T-helper 2 cell treated with Interferon-gamma antibody and Interleukin-4, amounts not matched to agents 5 μg/mL and 100 μg/mL, for 36 hours (primary cell): ENCODE data around the gene B3GNT8.
"Not testable (repeated sequence)": the region's sequence is repeated elsewhere in the genome, so short reads cannot be mapped to it uniquely, and the experiment has no call there.

Experiments used
- DNase-seq: peaks from one replicate; pipeline ENCODE4 v3.0.0; 2021; ENCODE audit warnings: low spot score
- H3K27ac Mint-ChIP-seq: one replicate; pipeline ENCODE4 v1.8.0; 2021; ENCODE audit warnings: mild to moderate bottlenecking, mixed read lengths
- H3K27me3 Mint-ChIP-seq: one replicate; pipeline ENCODE4 v1.8.0; 2021; ENCODE audit warnings: low read depth, mixed read lengths
- H3K36me3 Mint-ChIP-seq: one replicate; pipeline ENCODE4 v1.8.0; 2021; ENCODE audit warnings: low read depth, mixed read lengths
- H3K4me1 Mint-ChIP-seq: one replicate; pipeline ENCODE4 v1.8.0; 2021; ENCODE audit warnings: low read depth, mixed read lengths
- H3K4me3 Mint-ChIP-seq: one replicate; pipeline ENCODE4 v1.8.0; 2022; ENCODE audit warnings: mild to moderate bottlenecking, moderate library complexity, mixed read lengths
- H3K9me3 Mint-ChIP-seq: one replicate; pipeline ENCODE4 v1.8.0; 2021; ENCODE audit warnings: mixed read lengths

B3GNT8 gene, protein sequence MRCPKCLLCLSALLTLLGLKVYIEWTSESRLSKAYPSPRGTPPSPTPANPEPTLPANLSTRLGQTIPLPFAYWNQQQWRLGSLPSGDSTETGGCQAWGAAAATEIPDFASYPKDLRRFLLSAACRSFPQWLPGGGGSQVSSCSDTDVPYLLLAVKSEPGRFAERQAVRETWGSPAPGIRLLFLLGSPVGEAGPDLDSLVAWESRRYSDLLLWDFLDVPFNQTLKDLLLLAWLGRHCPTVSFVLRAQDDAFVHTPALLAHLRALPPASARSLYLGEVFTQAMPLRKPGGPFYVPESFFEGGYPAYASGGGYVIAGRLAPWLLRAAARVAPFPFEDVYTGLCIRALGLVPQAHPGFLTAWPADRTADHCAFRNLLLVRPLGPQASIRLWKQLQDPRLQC

DNA sequence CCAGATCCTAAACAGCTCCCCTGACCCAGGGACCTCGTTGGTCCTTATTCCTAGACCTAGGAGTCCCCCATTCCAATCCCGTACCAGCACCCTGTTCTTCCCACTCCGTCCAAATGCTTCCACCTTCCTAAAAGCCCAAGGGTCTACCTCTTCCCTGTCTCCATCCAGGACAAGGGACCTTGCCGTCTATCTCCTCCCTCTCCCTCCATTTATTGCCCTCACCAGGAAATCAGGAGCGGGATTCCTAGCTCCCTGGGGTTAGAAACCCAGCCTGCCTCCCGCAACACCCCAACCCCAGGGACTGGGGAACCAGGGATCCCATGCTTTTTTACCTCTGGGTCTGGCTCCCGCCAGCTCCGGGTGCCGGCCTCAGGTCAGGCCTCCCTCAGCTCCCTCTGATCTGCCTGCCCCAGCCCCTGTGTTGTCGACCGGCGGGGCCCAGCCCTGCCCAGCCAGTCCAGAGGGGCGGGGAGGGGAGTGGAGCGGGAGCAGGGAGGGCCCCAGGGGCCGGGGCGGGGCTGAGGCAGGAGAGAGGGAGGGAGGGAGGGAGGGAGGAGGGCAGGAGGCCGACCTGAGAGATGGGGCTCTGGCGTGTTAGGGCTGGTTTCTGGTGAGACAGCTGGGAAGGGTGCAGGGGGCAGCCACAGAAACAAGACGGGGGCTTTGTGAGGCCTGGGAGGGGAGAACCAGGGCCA lies at the start of gene B3GNT8:
TSS of gene B3GNT8 (minus strand) at position 423 of the 695 bp plus-strand sequence. CDS start 596 bp downstream, outside the sequence.
- peak within 1 kb of the TSS; percentile 89 for H3K27ac Mint-ChIP-seq
- peaks cover 11% of the 10 kb centered on the region for H3K36me3 Mint-ChIP-seq
- H3K9me3 Mint-ChIP-seq, result no peaks in the 10 kb centered on the region
- DNase-seq, result peak; percentile 30
- H3K4me1 Mint-ChIP-seq, result peaks cover 20% of the 10 kb centered on the region
- no peaks in the 10 kb centered on the region for H3K27me3 Mint-ChIP-seq
- H3K4me3 Mint-ChIP-seq, result peak within 1 kb of the TSS; percentile 87

DNA sequence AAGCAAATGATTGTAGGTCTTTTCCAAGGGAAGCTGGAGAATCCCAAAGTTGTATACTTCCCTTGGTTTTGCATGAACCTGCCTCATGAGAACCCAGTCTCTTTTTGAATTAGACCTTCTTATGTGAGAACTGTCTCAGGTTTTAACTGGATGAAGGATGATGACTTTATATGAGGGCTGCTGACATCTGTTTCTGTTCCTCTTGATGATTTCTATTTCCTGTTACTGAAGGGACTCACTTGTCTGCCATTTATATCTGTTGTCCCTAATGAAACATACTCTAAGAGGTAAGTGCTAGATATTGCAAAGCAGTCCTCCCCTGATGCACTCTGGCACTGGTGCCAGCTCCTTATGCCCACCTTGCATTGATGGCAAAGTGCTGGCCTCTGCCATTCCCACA lies 49.4 kb upstream of the B3GNT8 start:
- Mint-ChIP-seq H3K9me3 (no peaks in the 10 kb centered on the region), H3K4me1 (no peaks in the 10 kb centered on the region), H3K36me3 (no peaks in the 10 kb centered on the region), H3K27me3 (peaks cover 27% of the 10 kb centered on the region), H3K4me3 (no peak overlapping the region), H3K27ac (no peak overlapping the region)
- DNase-seq, result no peak

DNA sequence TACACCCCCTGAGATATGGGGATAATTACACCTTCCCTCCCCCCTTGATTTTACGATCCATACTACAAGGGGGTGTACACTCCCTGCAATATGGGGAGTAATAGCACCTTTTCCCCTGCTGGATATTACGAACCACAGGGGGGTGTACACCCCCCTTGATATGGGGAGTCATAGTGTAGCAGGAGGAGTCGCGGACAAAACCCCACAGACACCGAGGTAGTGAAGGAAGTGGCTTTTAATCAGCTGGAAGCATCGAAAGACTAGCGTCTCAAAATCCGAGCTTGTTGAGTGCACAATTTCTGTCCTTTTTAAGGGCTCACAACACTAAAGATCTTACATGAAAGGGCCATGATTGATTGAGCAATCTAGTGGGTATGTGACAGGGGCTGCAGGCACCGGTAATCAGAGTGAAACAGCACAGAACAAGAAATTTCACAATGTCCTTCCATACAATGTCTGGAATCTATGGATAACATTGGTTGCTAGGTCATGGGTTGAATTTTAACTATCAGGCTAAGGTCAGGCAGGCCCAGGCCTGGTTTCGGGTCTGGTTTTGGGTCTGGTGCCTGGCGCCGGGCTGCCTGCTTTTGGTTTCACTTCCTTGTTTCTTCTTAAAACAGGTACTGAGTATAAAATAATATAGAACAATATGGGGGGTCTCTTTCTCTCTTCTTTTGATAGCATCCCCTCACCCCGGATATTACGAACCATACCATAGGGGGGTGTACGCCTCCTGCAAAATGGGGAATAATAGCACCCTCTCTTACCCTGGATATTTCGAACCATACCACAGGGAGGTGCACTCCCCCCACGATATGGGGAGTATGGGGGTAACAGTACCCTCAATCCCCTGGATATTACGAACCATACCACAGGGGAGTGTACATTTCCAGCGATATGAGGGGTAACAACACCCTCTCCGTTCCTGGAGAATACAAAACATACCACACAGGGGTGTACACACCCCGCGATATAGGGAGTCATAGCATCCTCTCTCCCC lies 36.4 kb upstream of the B3GNT8 start:
- peaks cover 17% of the 10 kb centered on the region for H3K4me1 Mint-ChIP-seq
- not testable (repeated sequence) for DNase-seq, H3K36me3 Mint-ChIP-seq, H3K9me3 Mint-ChIP-seq
- H3K27me3 Mint-ChIP-seq, result peaks cover 34% of the 10 kb centered on the region
- H3K27ac Mint-ChIP-seq, result peak overlapping the region; percentile 82
- peak overlapping the region; percentile 15 for H3K4me3 Mint-ChIP-seq

DNA sequence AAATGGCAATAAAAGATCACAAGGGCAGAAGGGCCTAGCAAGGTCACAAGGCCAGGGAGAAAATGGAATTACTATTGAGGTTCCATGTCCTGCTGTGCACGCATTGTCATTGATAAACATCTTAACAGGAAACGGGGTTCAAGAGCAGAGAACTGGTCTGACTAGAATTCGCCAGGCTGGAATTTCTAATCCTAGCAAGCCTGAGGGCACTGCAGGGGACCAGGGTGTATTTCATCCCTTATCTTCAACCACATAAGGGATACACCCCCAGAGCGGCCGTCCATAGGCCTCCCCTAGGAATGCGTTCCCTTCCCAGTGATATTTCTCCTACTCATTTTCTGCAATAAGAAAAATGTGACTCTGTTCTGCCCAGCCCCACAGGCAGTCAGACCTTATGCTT lies 35.3 kb upstream of the B3GNT8 start:
- H3K9me3 Mint-ChIP-seq, result no peaks in the 10 kb centered on the region
- no peak for DNase-seq
- no peak overlapping the region for H3K4me3 Mint-ChIP-seq
- peaks cover under 1% of the 10 kb centered on the region for H3K36me3 Mint-ChIP-seq
- peak overlapping the region; percentile 27 for H3K27ac Mint-ChIP-seq
- H3K27me3 Mint-ChIP-seq, result peaks cover 31% of the 10 kb centered on the region
- peaks cover 28% of the 10 kb centered on the region for H3K4me1 Mint-ChIP-seq

DNA sequence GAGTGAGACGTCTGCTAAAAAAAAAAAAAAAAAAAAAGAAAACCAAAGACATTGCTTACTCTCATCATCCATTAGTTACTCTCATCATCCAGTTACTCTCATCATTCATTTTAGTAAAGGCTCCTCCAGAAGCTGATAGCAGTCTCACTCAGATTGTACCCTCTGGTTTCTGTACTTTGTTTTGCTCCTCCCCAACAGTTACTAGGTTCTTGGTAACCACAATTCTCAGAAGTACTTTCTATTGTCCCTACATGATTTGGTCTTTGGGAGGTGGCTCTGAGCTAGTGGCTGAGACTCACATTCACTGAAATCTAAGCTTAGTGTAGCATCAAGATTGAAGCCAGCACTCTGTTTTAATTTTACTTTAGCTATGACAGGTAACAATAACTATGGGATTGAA lies 30.1 kb upstream of the B3GNT8 start:
- DNase-seq, result peak; percentile 17
- peaks cover 40% of the 10 kb centered on the region for H3K4me1 Mint-ChIP-seq
- H3K36me3 Mint-ChIP-seq, result peaks cover 5% of the 10 kb centered on the region
- peaks cover 19% of the 10 kb centered on the region for H3K27me3 Mint-ChIP-seq
- no peaks in the 10 kb centered on the region for H3K9me3 Mint-ChIP-seq
- H3K27ac Mint-ChIP-seq, result peak overlapping the region; percentile 92
- peak overlapping the region; percentile 78 for H3K4me3 Mint-ChIP-seq

DNA sequence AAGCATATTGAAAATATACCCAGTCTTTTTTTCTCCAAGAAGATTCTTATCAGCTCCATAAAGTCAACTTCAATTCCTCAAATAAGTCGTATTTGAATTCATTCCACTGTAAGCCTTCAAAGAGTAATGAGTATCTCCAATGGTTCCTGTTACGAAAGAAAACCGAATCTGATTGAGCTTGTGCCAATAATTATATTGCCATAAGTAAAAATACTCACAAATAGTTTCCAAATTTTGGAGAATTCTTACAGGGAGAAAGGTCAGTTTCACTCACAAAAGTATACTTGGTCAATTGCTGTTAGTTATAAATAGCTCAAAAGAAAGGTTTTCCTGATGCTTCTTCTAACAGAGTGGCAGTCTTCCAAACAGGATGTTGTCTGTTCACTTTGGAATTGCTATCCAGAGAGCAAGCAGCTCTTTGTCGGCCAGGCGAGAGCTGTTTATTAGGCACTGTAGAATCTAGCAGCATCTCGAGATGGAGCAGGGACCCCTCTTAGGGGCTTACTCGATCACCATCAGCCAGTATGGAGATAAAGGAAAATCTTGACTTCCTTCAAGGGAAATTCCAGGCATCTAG lies 29.3 kb upstream of the B3GNT8 start:
- Mint-ChIP-seq H3K27me3 (peaks cover 19% of the 10 kb centered on the region), H3K27ac (peak overlapping the region; percentile 92), H3K4me3 (peak overlapping the region; percentile 78), H3K9me3 (no peaks in the 10 kb centered on the region), H3K4me1 (peaks cover 38% of the 10 kb centered on the region), H3K36me3 (peaks cover 5% of the 10 kb centered on the region)
- no peak for DNase-seq

DNA sequence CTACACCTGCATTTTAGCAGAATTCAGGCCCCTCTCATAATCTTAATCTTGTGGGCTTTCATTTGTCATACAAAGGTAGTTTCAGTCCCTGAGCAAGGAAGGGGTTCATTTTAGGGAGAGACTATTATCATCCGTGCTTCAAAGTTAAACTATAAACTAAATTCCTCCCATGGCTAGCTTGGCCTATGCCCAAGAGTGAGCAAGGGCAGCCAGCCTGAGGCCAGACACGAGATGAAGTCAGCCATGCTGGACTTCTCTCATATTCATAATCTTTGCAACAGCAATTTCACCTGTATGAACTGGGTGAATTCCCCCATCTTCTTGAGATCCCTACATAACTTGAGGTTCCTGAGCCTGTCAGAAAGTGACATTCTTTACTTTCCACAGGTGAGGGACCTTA lies 28.8 kb upstream of the B3GNT8 start:
- no peaks in the 10 kb centered on the region for H3K9me3 Mint-ChIP-seq

DNA sequence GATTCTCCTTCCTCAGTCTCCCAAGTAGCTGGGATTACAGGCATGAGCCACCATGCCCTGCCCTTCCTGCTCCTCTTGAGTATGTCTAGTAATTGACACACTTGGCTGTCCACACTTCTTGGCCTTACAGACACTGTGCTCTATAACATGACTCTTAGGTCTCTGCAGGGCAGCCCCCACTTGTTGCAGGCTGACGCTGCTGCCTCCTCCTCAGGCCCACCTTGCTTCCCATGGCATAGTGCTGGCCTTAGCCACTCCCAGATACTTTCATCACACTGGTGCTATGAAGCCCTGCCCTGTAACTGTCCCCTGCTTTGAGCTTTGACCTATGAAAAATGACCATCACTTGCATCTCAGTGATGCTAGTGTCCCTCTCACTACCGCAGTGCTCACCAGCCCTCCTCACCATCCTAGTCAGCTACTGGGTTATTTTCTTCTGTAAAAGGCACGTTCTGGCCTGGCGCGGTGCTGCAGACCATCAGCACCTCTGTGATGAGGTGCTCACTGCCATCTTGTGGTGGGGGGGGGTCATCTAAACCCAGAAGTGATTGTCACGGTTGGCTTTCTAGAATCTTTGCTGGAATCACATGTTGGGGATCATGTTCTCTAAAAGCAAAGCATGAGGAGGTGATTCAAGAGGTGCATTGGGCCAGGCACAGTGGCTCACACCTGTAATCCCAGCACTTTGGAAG lies 25.6 kb upstream of the B3GNT8 start:
- DNase-seq, result no peak
- H3K27me3 Mint-ChIP-seq, result peaks cover 3% of the 10 kb centered on the region
- peaks cover 41% of the 10 kb centered on the region for H3K4me1 Mint-ChIP-seq
- H3K36me3 Mint-ChIP-seq, result peaks cover 5% of the 10 kb centered on the region
- no peaks in the 10 kb centered on the region for H3K9me3 Mint-ChIP-seq
- no peak overlapping the region for H3K4me3 Mint-ChIP-seq
- H3K27ac Mint-ChIP-seq, result no peak overlapping the region

More for the DNA sequence above, 28.8 kb upstream of the B3GNT8 start:
- no peak for DNase-seq
- H3K27ac Mint-ChIP-seq, result no peak overlapping the region
- H3K36me3 Mint-ChIP-seq, result peaks cover 5% of the 10 kb centered on the region
- peaks cover 38% of the 10 kb centered on the region for H3K4me1 Mint-ChIP-seq
- peak overlapping the region; percentile 26 for H3K4me3 Mint-ChIP-seq
- peaks cover 15% of the 10 kb centered on the region for H3K27me3 Mint-ChIP-seq

DNA sequence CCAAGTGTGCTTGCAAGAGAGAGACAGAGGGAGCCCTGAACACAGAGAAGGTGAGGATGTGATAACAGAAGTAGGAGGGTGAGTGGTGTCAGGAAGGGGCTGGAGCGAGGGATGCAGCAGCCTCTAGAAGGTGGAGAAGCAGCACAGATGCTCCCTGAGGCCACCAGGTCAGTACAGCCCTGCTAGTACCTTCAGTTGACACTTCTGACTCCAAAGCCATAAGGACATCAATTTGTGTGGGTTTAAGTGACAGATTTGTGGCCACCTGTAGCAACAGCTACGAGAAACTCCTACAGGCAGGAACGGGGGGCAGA lies 22.6 kb upstream of the B3GNT8 start:
- H3K9me3 Mint-ChIP-seq, result no peaks in the 10 kb centered on the region
- no peak for DNase-seq
- H3K27ac Mint-ChIP-seq, result no peak overlapping the region
- H3K4me1 Mint-ChIP-seq, result peaks cover 25% of the 10 kb centered on the region
- H3K36me3 Mint-ChIP-seq, result no peaks in the 10 kb centered on the region
- peaks cover 5% of the 10 kb centered on the region for H3K27me3 Mint-ChIP-seq
- no peak overlapping the region for H3K4me3 Mint-ChIP-seq

DNA sequence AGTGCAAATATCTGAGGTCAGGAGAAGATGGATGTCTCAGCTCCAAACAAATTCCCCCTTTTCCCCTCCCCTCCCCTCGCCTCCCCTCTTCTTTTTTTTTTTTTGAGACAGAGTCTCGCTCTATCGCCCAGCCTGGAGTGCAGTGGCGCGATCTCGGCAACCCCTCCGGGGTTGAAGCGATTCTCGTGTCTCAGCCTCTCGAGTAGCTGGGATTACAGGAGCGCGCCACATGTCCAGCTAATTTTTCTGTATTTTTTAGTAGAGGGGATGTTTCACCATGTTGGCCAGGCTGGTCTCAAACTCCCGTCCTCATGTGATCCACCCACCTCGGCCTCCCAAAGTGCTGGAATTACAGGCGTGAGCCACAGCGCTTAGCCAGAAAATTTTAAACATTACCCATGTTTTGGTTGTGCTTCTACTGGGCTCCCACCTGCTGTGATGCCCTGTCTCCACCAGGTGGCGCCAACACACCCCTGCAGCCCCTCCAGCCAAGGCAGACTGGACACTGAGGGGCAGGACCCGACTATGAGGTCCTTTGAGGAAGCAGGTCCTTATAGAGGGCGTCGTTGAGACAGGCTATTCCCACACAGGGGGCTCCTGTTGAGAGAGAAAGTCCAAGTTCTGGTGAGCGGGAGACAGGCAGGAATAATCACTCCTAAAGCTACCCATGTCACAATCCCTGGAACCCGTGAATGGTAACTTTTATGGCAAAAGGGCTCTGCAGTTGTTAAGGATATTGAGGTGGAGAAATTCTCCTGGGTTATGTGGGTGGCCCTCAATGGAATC lies 22.1 kb upstream of the B3GNT8 start:
- Mint-ChIP-seq H3K36me3 (no peaks in the 10 kb centered on the region), H3K27me3 (peaks cover 7% of the 10 kb centered on the region), H3K27ac (no peak overlapping the region), H3K4me1 (peaks cover 22% of the 10 kb centered on the region), H3K4me3 (peak overlapping the region; percentile 81), H3K9me3 (no peaks in the 10 kb centered on the region)
- DNase-seq, result peak; percentile 67

DNA sequence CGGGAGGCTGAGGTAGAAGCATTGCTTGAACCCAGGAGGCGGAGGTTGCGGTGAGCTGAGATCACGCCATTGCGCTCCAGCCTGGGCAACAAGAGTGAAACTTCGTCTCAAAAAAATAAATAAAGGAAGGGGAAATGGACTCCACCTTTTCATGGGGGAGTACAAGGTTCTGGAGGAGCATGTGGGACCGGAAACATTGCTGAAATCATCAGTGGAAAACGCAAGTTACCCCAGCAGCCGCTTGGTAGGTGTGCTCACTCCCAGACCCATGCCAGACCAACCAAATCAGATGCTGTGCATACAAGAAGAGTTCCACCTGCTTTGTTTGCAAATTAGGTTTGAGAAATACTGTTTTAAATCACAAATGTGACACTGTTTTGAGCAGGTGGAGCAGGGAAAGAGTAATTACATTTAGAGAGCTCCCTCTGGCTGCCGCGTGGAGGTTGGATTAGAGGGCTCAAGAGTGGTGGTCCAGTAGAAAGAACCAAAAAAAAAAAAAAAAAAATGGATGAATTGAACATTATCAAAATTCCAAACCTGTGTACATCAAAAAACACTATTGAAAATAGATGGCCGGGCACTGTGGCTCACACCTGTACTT lies 20.7 kb upstream of the B3GNT8 start:
- peak overlapping the region; percentile 32 for H3K4me3 Mint-ChIP-seq

DNA sequence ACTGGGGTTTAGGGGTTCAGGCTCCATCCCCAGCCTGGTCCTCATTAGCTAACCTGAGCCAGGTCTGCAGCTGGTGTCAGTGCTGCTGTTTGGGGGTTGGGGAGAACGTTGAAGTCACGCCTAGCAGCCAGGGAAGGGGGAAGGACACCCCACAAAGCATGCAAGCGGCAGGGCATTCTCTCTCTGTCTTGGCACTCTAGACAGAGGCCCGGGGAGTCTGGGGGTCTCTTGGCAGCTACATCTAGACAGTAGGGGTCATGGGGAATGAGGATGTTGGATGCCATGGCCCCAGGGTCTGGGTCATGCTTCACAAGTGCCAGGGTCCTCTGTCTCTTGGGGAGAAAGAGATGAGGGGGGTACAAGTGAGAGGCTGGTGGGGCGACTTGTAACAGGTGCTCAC lies 18.4 kb upstream of the B3GNT8 start:
- Mint-ChIP-seq H3K36me3 (no peaks in the 10 kb centered on the region), H3K27me3 (peaks cover 12% of the 10 kb centered on the region), H3K4me3 (no peak overlapping the region), H3K27ac (no peak overlapping the region), H3K4me1 (peaks cover 28% of the 10 kb centered on the region), H3K9me3 (no peaks in the 10 kb centered on the region)
- no peak for DNase-seq

More for the DNA sequence above, 20.7 kb upstream of the B3GNT8 start:
- Mint-ChIP-seq H3K9me3 (no peaks in the 10 kb centered on the region), H3K27me3 (peaks cover 12% of the 10 kb centered on the region), H3K4me1 (peaks cover 21% of the 10 kb centered on the region), H3K27ac (no peak overlapping the region), H3K36me3 (no peaks in the 10 kb centered on the region)
- DNase-seq, result no peak
